Keratinocyte (primary cell): ENCODE data around the gene HOXA6.

Source experiments
- CTCF ChIP-seq, 3 experiments: IDR thresholded peaks in 1 of 3; conservative IDR thresholded peaks in 1 of 3; optimal IDR thresholded peaks in 1 of 3; 2 replicates in 2 of 3; 3 replicates in 1 of 3; pipeline versions ENCODE3 to v1.5.1; 2011; ENCODE audit warnings: low read length in 3 of 3, mild to moderate bottlenecking in 3 of 3, moderate library complexity in 2 of 3, control low read depth in 1 of 3, inconsistent platforms in 1 of 3; ENCODE audit not compliant: insufficient read depth in 2 of 3; ENCODE audit errors: extremely low read depth in 1 of 3
- EZH2 ChIP-seq: IDR thresholded peaks from one replicate; pipeline ENCODE4 v1.6.1; 2012; ENCODE audit warnings: inconsistent platforms, mild to moderate bottlenecking, low read length, moderate library complexity

GRCh38 chr7:27176524-27176845, 28.9 kb upstream of the HOXA6 start:
- TF ChIP-seq EZH2 (no peak), CTCF (optimal IDR thresholded peaks at IDR 0.05 in 1 of 3, IDR thresholded peaks at IDR 0.05 in 1 of 3, conservative IDR thresholded peaks at IDR 0.05 in 1 of 3; ENCODE audit: extremely low read depth in 1 of 3, insufficient read depth in 2 of 3, low read length in 3 of 3) (no peak)
